Neural cell (in vitro differentiated cells): ENCODE measurements around the gene PPP2R5D. TPM values are rescaled to one million over a fixed set of nuclear protein-coding genes. Genes with fewer than 3 reads are reported as not detected.
A peak's percentile ranks its signal among the peaks of the same experiment; 100 is the strongest.

Experiments used
- H2AFZ ChIP-seq: fragments of 200-600, 300-800 bp; sonication (generic), shearing (Covaris generic); 2 replicates; pipeline ENCODE4 v1.6.0; 2014; ENCODE audit warnings: low read depth, mild to moderate bottlenecking, antibody characterized with exemption, low read length, moderate library complexity
- H3F3A ChIP-seq: fragments of 200-600 bp; shearing (Covaris generic); 2 replicates; pipeline ENCODE4 v1.6.1; 2016; ENCODE audit warnings: mild to moderate bottlenecking, moderate library complexity, mixed read lengths, antibody characterized with exemption, low read length; ENCODE audit not compliant: insufficient read depth, poor library complexity, severe bottlenecking
- H3K27ac ChIP-seq: fragments of 200-600, 300-800 bp; sonication (generic), shearing (Covaris generic); 2 replicates; pipeline ENCODE4 v1.5.1; 2014; ENCODE audit warnings: mild to moderate bottlenecking, low read length, moderate library complexity
- H3K27me3 ChIP-seq: fragments of 300-800, 200-600 bp; sonication (generic), shearing (Covaris generic); 2 replicates; pipeline ENCODE4 v1.6.0; 2014; ENCODE audit warnings: mild to moderate bottlenecking, low read depth, low read length, moderate library complexity; ENCODE audit not compliant: insufficient read depth
- H3K36me3 ChIP-seq: fragments of 300-800, 200-600 bp; sonication (generic), shearing (Covaris generic); 2 replicates; pipeline ENCODE4 v1.5.1; 2014; ENCODE audit warnings: mild to moderate bottlenecking, antibody characterized with exemption, low read length, moderate library complexity; ENCODE audit not compliant: insufficient read depth
- H3K4me2 ChIP-seq: fragments of 300-800, 200-600 bp; sonication (generic), shearing (Covaris generic); 2 replicates; pipeline ENCODE4 v1.6.0; 2014; ENCODE audit warnings: mild to moderate bottlenecking, low read length
- H3K4me3 ChIP-seq: fragments of 300-800, 200-600 bp; sonication (generic), shearing (Covaris generic); 2 replicates; pipeline ENCODE4 v1.5.1; 2014; ENCODE audit warnings: mild to moderate bottlenecking, low read length, moderate library complexity
- H3K79me2 ChIP-seq: fragments of 200-600 bp; shearing (Covaris generic); replicated peaks from 2 replicates; pipeline ENCODE4 v1.6.0; 2014; ENCODE audit warnings: mild to moderate bottlenecking, low read length, moderate library complexity; ENCODE audit not compliant: insufficient read depth
- H3K9ac ChIP-seq: fragments of 300-800, 200-600 bp; sonication (generic), shearing (Covaris generic); 2 replicates; pipeline ENCODE4 v1.6.1; 2016; ENCODE audit warnings: mild to moderate bottlenecking, low read length, mixed read lengths
- H3K9me2 ChIP-seq: fragments of 200-600 bp; shearing (Covaris generic); 2 replicates; pipeline ENCODE4 v1.6.1; 2016; ENCODE audit warnings: mild to moderate bottlenecking, low read length, mixed read lengths; ENCODE audit not compliant: insufficient read depth
- H3K9me3 ChIP-seq: fragments of 200-600, 300-800 bp; sonication (generic), shearing (Covaris generic); 2 replicates; pipeline ENCODE4 v1.6.1; 2016; ENCODE audit warnings: mild to moderate bottlenecking, mixed run types, low read length, moderate library complexity, mixed read lengths
- H4K20me1 ChIP-seq: fragments of 200-600 bp; shearing (Covaris generic); 2 replicates; pipeline ENCODE4 v1.6.1; 2016; ENCODE audit warnings: mild to moderate bottlenecking, mixed run types; ENCODE audit not compliant: insufficient read depth
- EP300 ChIP-seq: fragments of 450-650 bp; conservative IDR thresholded peaks from 2 replicates; pipeline ENCODE4 v1.6.1; 2014; ENCODE audit warnings: antibody characterized with exemption, mild to moderate bottlenecking, moderate library complexity; ENCODE audit not compliant: poor library complexity, severe bottlenecking
- EZH2 ChIP-seq: fragments of 200-600, 300-800 bp; shearing (Covaris generic), sonication (generic); IDR thresholded peaks from 2 replicates; pipeline ENCODE4 v1.6.1; 2014; ENCODE audit warnings: antibody characterized with exemption, low read length, borderline replicate concordance, mild to moderate bottlenecking; ENCODE audit not compliant: insufficient read depth, poor library complexity, severe bottlenecking
- MXI1 ChIP-seq: fragments of 450-650 bp; conservative IDR thresholded peaks from 2 replicates; pipeline ENCODE4 v1.6.1; 2014; ENCODE audit warnings: antibody characterized with exemption, mild to moderate bottlenecking; ENCODE audit not compliant: poor library complexity, severe bottlenecking
- POLR2AphosphoS5 ChIP-seq: IDR thresholded peaks from 2 replicates; pipeline ENCODE4 v1.6.1; 2012
- RAD21 ChIP-seq: fragments of 450-650 bp; conservative IDR thresholded peaks from 2 replicates; pipeline ENCODE4 v1.6.1; 2014; ENCODE audit warnings: antibody characterized with exemption, mild to moderate bottlenecking, moderate library complexity
- SMC3 ChIP-seq: fragments of 450-650 bp; conservative IDR thresholded peaks from 2 replicates; pipeline ENCODE4 v1.6.1; 2014; ENCODE audit warnings: antibody characterized with exemption, mild to moderate bottlenecking, moderate library complexity; ENCODE audit not compliant: poor library complexity
- TAF1 ChIP-seq: IDR thresholded peaks from 2 replicates; pipeline ENCODE4 v1.6.1; 2012; ENCODE audit warnings: low read depth
- polyA plus RNA-seq: library from polyadenylated mRNA; depleted of rRNA; stranded (reverse); fragments of >200 nt; gene quantifications from 2 replicates; pipeline ENCODE4 v1.2.3, GENCODE V29; 2014
- TF ChIP-seq, protein P1 (sequence below): IDR thresholded peaks from 2 replicates; pipeline ENCODE4 v1.6.1; 2012; ENCODE audit warnings: borderline replicate concordance
- TF ChIP-seq, protein P2 (sequence below): fragments of 450-650 bp; IDR thresholded peaks from 2 replicates; pipeline ENCODE4 v1.5.1; 2014; ENCODE audit warnings: antibody characterized with exemption, mild to moderate bottlenecking, moderate library complexity; ENCODE audit not compliant: poor library complexity, severe bottlenecking

PPP2R5D gene
- polyA plus RNA-seq, 1 donor from 2014 or later, result 41.1 TPM

DNA sequence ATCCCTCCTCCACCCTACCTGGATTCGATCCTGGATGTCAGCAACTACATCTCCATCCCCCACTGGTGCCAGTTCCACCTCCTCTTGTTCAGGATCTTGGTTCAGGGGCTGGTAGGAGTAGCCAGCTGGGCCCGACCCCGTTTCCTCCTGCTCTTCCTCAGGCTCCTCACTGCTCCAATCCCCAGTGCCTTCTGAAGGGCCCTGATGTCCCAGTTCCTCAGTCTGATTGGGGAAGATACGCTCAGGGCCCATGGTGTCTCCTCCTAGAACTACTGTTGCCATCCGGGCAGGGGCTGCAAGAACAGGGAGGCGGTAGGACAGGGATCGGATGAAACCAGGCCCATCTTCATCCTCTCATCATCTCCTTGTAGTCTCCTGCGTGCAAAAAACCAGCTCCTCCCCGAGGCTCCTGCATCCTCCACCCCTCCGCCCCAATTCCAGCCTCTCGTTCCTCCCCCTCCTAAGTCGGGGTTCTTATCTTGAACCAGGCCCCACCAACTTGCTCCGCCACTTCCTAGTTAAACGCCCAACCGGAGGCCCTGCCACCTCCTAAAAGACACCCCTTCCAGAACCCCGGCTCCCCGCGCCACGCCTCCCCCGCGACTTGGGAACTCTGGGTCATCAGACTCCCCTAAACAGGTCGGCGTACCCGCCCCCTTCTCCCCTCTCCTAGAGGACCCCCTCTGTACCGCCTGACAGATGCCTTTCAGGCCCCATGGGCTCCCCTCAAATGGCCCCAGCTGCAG is 28.9 kb downstream of the PPP2R5D start:
- H3K4me2 ChIP-seq, result peak overlapping the region; percentile 100
- no peaks in the 10 kb centered on the region for H3K36me3 ChIP-seq
- H4K20me1 ChIP-seq, result no peaks in the 10 kb centered on the region
- H3K9ac ChIP-seq, result peak overlapping the region; percentile 79
- H3K4me3 ChIP-seq, result peak overlapping the region; percentile 74
- H3K27ac ChIP-seq, result peak overlapping the region; percentile 47
- peak overlapping the region; percentile 73 for H2AFZ ChIP-seq
- H3K79me2 ChIP-seq, result peaks cover 33% of the 10 kb centered on the region
- TF ChIP-seq, protein P1, sequence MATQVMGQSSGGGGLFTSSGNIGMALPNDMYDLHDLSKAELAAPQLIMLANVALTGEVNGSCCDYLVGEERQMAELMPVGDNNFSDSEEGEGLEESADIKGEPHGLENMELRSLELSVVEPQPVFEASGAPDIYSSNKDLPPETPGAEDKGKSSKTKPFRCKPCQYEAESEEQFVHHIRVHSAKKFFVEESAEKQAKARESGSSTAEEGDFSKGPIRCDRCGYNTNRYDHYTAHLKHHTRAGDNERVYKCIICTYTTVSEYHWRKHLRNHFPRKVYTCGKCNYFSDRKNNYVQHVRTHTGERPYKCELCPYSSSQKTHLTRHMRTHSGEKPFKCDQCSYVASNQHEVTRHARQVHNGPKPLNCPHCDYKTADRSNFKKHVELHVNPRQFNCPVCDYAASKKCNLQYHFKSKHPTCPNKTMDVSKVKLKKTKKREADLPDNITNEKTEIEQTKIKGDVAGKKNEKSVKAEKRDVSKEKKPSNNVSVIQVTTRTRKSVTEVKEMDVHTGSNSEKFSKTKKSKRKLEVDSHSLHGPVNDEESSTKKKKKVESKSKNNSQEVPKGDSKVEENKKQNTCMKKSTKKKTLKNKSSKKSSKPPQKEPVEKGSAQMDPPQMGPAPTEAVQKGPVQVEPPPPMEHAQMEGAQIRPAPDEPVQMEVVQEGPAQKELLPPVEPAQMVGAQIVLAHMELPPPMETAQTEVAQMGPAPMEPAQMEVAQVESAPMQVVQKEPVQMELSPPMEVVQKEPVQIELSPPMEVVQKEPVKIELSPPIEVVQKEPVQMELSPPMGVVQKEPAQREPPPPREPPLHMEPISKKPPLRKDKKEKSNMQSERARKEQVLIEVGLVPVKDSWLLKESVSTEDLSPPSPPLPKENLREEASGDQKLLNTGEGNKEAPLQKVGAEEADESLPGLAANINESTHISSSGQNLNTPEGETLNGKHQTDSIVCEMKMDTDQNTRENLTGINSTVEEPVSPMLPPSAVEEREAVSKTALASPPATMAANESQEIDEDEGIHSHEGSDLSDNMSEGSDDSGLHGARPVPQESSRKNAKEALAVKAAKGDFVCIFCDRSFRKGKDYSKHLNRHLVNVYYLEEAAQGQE, result no peak
- TF ChIP-seq SMC3, result no peak
- no peak for TF ChIP-seq EP300
- TF ChIP-seq, protein P2, sequence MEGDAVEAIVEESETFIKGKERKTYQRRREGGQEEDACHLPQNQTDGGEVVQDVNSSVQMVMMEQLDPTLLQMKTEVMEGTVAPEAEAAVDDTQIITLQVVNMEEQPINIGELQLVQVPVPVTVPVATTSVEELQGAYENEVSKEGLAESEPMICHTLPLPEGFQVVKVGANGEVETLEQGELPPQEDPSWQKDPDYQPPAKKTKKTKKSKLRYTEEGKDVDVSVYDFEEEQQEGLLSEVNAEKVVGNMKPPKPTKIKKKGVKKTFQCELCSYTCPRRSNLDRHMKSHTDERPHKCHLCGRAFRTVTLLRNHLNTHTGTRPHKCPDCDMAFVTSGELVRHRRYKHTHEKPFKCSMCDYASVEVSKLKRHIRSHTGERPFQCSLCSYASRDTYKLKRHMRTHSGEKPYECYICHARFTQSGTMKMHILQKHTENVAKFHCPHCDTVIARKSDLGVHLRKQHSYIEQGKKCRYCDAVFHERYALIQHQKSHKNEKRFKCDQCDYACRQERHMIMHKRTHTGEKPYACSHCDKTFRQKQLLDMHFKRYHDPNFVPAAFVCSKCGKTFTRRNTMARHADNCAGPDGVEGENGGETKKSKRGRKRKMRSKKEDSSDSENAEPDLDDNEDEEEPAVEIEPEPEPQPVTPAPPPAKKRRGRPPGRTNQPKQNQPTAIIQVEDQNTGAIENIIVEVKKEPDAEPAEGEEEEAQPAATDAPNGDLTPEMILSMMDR, result no peak
- TF ChIP-seq POLR2AphosphoS5, result no peak
- no peak for TF ChIP-seq EZH2
- no peak for TF ChIP-seq TAF1
- no peak for TF ChIP-seq RAD21
- TF ChIP-seq MXI1, result no peak
- no peaks in the 10 kb centered on the region for H3F3A ChIP-seq
- H3K9me2 ChIP-seq, result no peaks in the 10 kb centered on the region
- H3K27me3 ChIP-seq, result no peaks in the 10 kb centered on the region
- H3K9me3 ChIP-seq, result no peaks in the 10 kb centered on the region

DNA sequence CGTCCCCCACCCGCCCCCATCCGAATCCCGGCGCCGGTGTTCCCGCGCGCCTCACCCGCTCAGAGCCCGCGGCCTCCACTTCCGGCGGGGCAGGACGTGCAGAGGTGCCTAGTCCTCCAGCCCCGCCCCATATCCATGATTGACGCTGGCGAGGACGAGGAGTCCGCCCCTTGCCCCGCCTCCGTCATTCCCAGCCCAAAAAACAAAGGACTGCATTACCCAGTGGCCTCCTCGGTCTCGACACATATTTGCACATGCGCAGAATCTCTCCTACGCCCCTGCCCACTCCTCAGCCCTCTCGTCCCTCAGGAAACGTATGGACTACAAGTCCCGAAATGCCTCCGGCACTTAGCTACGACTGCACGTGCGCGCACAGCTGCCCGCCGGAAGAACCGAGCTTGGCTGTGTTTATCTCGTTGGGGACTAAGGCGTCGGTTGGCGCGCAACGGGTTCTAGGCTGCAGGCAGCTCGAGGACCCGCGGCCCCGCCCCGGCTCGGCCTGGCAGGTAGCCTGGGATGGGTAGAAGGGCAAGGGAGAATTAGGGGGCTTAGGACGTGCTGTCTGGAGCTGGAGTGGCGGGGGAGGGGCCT is 29.6 kb downstream of the PPP2R5D start, which contains the start of the genes KLHDC3 and MEA1:
Gene KLHDC3, plus strand, starts transcription at position 407 of the 591 bp plus-strand sequence. CDS start 2,944 bp downstream, outside the sequence.
Gene MEA1, minus strand, starts transcription at position 104 of the 591 bp plus-strand sequence. CDS start 133 bp downstream, outside the sequence.
- H3K79me2 ChIP-seq, result peaks cover 33% of the 10 kb centered on the region
- H2AFZ ChIP-seq, result peak within 1 kb of the TSS; percentile 73
- H3K9me2 ChIP-seq, result no peaks in the 10 kb centered on the region
- H3K9me3 ChIP-seq, result no peaks in the 10 kb centered on the region
- no peaks in the 10 kb centered on the region for H4K20me1 ChIP-seq
- TF ChIP-seq, protein P1, result peak; percentile 76
- peak; percentile 15 for TF ChIP-seq RAD21
- TF ChIP-seq, protein P2, result no peak
- peak; percentile 90 for TF ChIP-seq POLR2AphosphoS5
- peak; percentile 99 for TF ChIP-seq MXI1
- TF ChIP-seq SMC3, result peak; percentile 5
- peak; percentile 88 for TF ChIP-seq TAF1
- peak; percentile 41 for TF ChIP-seq EP300
- TF ChIP-seq EZH2, result no peak
- peak within 1 kb of the TSS; percentile 88 for H3K9ac ChIP-seq
- H3K36me3 ChIP-seq, result no peaks in the 10 kb centered on the region
- no peaks in the 10 kb centered on the region for H3F3A ChIP-seq
- H3K4me3 ChIP-seq, result peak within 1 kb of the TSS; percentile 74
- H3K27me3 ChIP-seq, result no peaks in the 10 kb centered on the region
- peak within 1 kb of the TSS; percentile 91 for H3K27ac ChIP-seq
- H3K4me2 ChIP-seq, result peak within 1 kb of the TSS; percentile 100
